PFSK-1 (cell line): ENCODE data around the gene C2orf80. TPM values are rescaled to one million over a fixed set of nuclear protein-coding genes. Genes with fewer than 3 reads are reported as not detected.

ENCODE experiments used
- FOXP2 ChIP-seq: optimal IDR thresholded peaks from 2 replicates; pipeline ENCODE3; 2011; ENCODE audit warnings: borderline replicate concordance, control low read depth, inconsistent platforms; ENCODE audit not compliant: insufficient read depth; ENCODE audit errors: extremely low read length, extremely low read depth
- POLR2AphosphoS5 ChIP-seq: IDR thresholded peaks from 2 replicates; pipeline ENCODE4 v1.6.1; 2012; ENCODE audit warnings: low read depth, mild to moderate bottlenecking, control low read depth, low read length, moderate library complexity
- SIN3A ChIP-seq: IDR thresholded peaks from 2 replicates; pipeline ENCODE4 v1.6.1; 2012; ENCODE audit warnings: mild to moderate bottlenecking, low read length, moderate library complexity, borderline replicate concordance; ENCODE audit not compliant: insufficient read depth
- TAF1 ChIP-seq: IDR thresholded peaks from 2 replicates; pipeline ENCODE4 v1.6.1; 2012; ENCODE audit warnings: low read length, control low read depth, borderline replicate concordance; ENCODE audit not compliant: insufficient read depth
- polyA plus RNA-seq: library from polyadenylated mRNA; unstranded; fragments of >200 nt; gene quantifications from one replicate; pipeline ENCODE4 v1.2.1, GENCODE V29; 2012; ENCODE audit warnings: low read depth, missing spikeins; ENCODE audit not compliant: insufficient read length
- TF ChIP-seq, protein P1 (sequence below), 2 experiments: IDR thresholded peaks; 2 replicates each; pipeline versions ENCODE4 v1.6.1 to v1.8.0; 2011 to 2012; ENCODE audit warnings: low read depth in 2 of 2, low read length in 2 of 2, control low read depth in 1 of 2, inconsistent platforms in 1 of 2, mild to moderate bottlenecking in 1 of 2, moderate library complexity in 1 of 2; ENCODE audit not compliant: insufficient read depth in 1 of 2

Gene C2orf80
- not detected for polyA plus RNA-seq

DNA sequence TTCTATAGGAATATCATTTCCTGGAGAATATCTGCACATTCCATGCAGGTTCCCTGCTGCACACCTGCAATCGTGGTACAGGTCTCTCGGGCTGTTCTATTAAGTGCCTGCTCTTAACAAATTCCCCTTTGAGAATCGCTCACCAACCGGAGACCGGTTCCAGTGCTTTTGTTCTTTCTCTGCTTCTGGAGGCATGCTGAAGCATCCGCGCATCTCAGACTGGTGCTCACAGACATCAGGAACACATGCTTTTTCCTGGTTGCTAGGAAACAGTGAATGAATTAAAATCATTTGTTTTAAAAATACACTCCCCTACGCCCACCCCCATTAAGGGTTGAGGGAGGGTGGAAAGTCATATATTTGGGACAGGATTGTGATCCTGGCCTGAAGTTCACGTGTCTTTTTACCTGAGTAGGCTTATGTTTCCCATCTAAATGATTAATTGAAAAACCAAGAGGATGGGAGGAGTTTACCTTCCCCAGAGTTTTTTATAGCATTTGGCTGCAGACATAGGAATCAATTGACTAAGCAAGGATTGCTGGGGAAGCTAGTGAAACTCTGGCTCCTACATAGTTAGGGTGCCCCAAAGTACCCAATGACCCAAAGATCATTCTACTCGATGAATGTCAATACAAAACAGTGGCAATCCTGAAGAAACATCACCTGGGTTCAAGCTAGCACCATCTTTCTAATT is at the start of gene C2orf80:
Gene C2orf80 (minus strand): TSS at position 221 of the 694 bp plus-strand sequence. CDS start 3,044 bp downstream, outside the sequence.
- TF ChIP-seq TAF1 (no peak), FOXP2 (no peak), POLR2AphosphoS5 (no peak), SIN3A (no peak)
- TF ChIP-seq, protein P1, sequence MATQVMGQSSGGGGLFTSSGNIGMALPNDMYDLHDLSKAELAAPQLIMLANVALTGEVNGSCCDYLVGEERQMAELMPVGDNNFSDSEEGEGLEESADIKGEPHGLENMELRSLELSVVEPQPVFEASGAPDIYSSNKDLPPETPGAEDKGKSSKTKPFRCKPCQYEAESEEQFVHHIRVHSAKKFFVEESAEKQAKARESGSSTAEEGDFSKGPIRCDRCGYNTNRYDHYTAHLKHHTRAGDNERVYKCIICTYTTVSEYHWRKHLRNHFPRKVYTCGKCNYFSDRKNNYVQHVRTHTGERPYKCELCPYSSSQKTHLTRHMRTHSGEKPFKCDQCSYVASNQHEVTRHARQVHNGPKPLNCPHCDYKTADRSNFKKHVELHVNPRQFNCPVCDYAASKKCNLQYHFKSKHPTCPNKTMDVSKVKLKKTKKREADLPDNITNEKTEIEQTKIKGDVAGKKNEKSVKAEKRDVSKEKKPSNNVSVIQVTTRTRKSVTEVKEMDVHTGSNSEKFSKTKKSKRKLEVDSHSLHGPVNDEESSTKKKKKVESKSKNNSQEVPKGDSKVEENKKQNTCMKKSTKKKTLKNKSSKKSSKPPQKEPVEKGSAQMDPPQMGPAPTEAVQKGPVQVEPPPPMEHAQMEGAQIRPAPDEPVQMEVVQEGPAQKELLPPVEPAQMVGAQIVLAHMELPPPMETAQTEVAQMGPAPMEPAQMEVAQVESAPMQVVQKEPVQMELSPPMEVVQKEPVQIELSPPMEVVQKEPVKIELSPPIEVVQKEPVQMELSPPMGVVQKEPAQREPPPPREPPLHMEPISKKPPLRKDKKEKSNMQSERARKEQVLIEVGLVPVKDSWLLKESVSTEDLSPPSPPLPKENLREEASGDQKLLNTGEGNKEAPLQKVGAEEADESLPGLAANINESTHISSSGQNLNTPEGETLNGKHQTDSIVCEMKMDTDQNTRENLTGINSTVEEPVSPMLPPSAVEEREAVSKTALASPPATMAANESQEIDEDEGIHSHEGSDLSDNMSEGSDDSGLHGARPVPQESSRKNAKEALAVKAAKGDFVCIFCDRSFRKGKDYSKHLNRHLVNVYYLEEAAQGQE (IDR thresholded peaks at IDR 0.05; ENCODE audit: insufficient read depth in 1 of 2, low read depth in 2 of 2, low read length in 2 of 2) = no peak

DNA sequence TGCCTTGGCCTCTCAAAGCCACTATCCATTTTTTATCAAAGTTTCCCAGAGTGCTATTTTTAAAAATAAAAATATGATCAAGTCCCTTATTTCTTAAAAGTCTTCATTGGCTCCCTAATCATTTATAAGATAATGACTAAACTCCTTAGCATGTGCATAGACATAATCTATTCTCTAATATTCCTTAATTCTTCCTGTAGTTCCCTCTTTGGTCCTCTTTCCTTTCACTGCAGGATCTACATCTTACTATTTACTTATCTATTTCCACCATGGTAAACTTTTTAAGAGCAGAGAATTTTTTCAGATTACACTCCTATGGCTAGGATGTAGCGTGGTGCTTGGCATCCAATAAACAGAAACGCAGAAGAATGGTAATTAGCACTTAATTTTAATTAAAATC is 46.0 kb upstream of the C2orf80 start:
- TF ChIP-seq SIN3A (no peak), POLR2AphosphoS5 (no peak), TAF1 (no peak), FOXP2 (no peak)
- TF ChIP-seq, protein P1 (IDR thresholded peaks at IDR 0.05; ENCODE audit: insufficient read depth in 1 of 2, low read depth in 2 of 2, low read length in 2 of 2) = no peak

DNA sequence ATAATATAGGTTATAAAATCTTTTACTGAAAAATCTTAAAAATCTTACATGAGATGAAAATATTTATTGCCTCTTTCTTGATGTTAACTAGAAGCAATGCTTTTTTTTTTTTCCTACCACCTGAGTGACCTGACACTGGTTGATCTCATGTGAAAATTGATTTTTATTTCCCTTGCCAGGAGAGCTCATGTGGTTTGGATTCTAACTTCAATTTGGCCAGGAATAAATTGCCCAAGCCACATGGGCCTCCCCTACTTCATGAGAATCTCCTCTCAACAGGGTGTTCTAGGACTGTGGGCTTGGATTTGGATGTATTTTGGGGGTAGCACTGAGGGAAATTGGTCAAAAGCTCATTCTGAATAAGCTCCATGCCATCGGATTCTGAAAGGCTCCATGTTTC is 45.0 kb upstream of the C2orf80 start:
- no peak for TF ChIP-seq POLR2AphosphoS5
- TF ChIP-seq, protein P1 (IDR thresholded peaks at IDR 0.05; ENCODE audit: insufficient read depth in 1 of 2, low read depth in 2 of 2, low read length in 2 of 2) = no peak
- no peak for TF ChIP-seq SIN3A
- no peak for TF ChIP-seq FOXP2

DNA sequence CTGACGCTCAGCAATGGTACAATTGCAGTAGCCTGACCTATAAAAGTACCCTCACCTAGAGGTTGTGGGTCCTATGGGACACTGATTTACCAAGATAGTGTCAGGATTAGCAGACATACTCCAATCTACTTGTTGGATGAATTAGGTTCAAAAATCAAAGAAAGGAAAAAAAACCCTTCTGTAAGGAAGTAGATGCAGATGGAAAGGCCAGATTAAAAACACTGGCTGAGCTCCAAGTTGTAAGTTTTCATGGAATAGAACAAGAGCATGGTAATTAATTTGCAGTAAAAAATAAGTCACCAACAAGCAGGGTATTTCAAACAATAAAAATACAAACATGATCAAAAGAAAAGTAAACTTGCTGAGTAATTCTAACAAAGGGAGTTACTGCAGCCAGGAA is 38.6 kb upstream of the C2orf80 start:
- TF ChIP-seq POLR2AphosphoS5 (no peak), SIN3A (no peak), FOXP2 (no peak), TAF1 (no peak)
- TF ChIP-seq, protein P1 (IDR thresholded peaks at IDR 0.05; ENCODE audit: insufficient read depth in 1 of 2, low read depth in 2 of 2, low read length in 2 of 2) = no peak
